Endodermal cell (in vitro differentiated cells): ENCODE measurements around the gene SCAF8. TPM values are rescaled to one million over a fixed set of nuclear protein-coding genes. Genes with fewer than 3 reads are reported as not detected.

Source experiments
- DNase-seq: peaks from one replicate; pipeline ENCODE4 v3.0.0-alpha.2; 2017
- H3K27ac ChIP-seq: 2 replicates; pipeline ENCODE4 v1.5.1; 2013; ENCODE audit warnings: mild to moderate bottlenecking, low read depth, low read length, moderate library complexity
- H3K27me3 ChIP-seq: 2 replicates; pipeline ENCODE4 v1.6.1; 2013; ENCODE audit warnings: mild to moderate bottlenecking, low read length, moderate library complexity; ENCODE audit not compliant: insufficient read depth, control insufficient read depth, poor library complexity, severe bottlenecking
- H3K36me3 ChIP-seq: 2 replicates; pipeline ENCODE4 v1.7.0; 2013; ENCODE audit warnings: mild to moderate bottlenecking, low read length, moderate library complexity; ENCODE audit not compliant: control insufficient read depth, insufficient read depth
- H3K4me1 ChIP-seq: one replicate; pipeline ENCODE4 v1.7.0; 2013; ENCODE audit warnings: low read length; ENCODE audit not compliant: control insufficient read depth, insufficient read depth
- H3K4me3 ChIP-seq: 2 replicates; pipeline ENCODE4 v1.5.1; 2013; ENCODE audit warnings: mild to moderate bottlenecking, low read length, moderate library complexity
- H3K9ac ChIP-seq: 2 replicates; pipeline ENCODE4 v1.6.1; 2013; ENCODE audit warnings: mild to moderate bottlenecking, low read length, moderate library complexity; ENCODE audit not compliant: poor library complexity, severe bottlenecking; ENCODE audit errors: extremely low read depth
- H3K9me3 ChIP-seq: 2 replicates; pipeline ENCODE4 v1.6.1; 2013; ENCODE audit warnings: mild to moderate bottlenecking, low read length, moderate library complexity; ENCODE audit not compliant: control insufficient read depth
- H3K27ac Mint-ChIP-seq: 2 replicates; pipeline ENCODE4 v1.8.0; 2020; ENCODE audit warnings: mixed read lengths
- H3K27me3 Mint-ChIP-seq: 2 replicates; pipeline ENCODE4 v1.8.0; 2021; ENCODE audit warnings: mild to moderate bottlenecking, mixed read lengths; ENCODE audit not compliant: insufficient read depth
- H3K36me3 Mint-ChIP-seq: 2 replicates; pipeline ENCODE4 v1.8.0; 2020; ENCODE audit warnings: low read depth, mixed read lengths
- H3K4me1 Mint-ChIP-seq: 2 replicates; pipeline ENCODE4 v1.8.0; 2020; ENCODE audit warnings: mixed read lengths
- H3K4me3 Mint-ChIP-seq: 2 replicates; pipeline ENCODE4 v1.8.0; 2020; ENCODE audit warnings: mild to moderate bottlenecking, moderate library complexity, mixed read lengths
- H3K9me3 Mint-ChIP-seq: 2 replicates; pipeline ENCODE4 v1.8.0; 2020; ENCODE audit warnings: mild to moderate bottlenecking, mixed read lengths
- WGBS, 2 experiments: methylation state at CpG; one replicate each; pipeline versions ENCODE4 v1.1.5 to v1.1.7; 2013; ENCODE audit warnings: missing lambda C conversion rate in 2 of 2, mixed read lengths in 1 of 2; ENCODE audit not compliant: insufficient coverage in 1 of 2, insufficient read length in 1 of 2; 5-methylcytosine and 5-hydroxymethylcytosine counted together
- total RNA-seq, 2 donors: library from RNA; stranded (reverse); fragmentation: NEBNext Ultra II Directional in 1 of 2; extraction: Animal tissue kit (Norgen Biotek cat#: 25700) in 1 of 2; gene quantifications; 2 replicates in 1 of 2; 3 replicates in 1 of 2; pipeline ENCODE4 v1.2.1, GENCODE V29; 2021
- TF ChIP-seq, protein P1 (sequence below): fragments of 200-600 bp; sonication (generic); conservative IDR thresholded peaks from 2 replicates; pipeline ENCODE4 v1.5.0; 2021; ENCODE audit warnings: antibody characterized with exemption, mild to moderate bottlenecking

Gene SCAF8
- total RNA-seq, 2 donors from 2014 or later, result 49.7 to 56.2 TPM

DNA sequence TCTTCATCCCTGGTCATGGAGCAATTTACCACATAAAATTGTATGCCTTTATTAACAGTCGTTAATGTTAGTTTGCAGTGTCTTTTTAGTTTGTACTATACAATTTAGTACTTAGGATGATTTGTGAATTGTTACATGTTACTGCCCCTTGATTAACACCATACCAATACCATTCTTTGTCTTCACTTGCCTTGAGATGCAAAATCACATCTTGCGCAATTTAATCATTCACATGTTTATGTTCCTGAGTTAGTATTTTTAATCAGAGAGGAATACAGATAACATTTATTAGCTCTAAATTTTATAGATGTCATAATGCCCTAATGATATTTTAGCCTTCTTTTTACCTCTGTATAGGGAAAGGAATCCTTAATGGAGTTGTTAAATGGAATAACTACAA lies 114.1 kb downstream of the SCAF8 start:
- Histone ChIP-seq H3K9me3 (no peaks in the 10 kb centered on the region), H3K4me3 (no peak overlapping the region), H3K9ac (no peak overlapping the region), H3K27ac (no peak overlapping the region), H3K4me1 (no peaks in the 10 kb centered on the region), H3K36me3 (peaks cover 10% of the 10 kb centered on the region), H3K27me3 (no peaks in the 10 kb centered on the region)
- Mint-ChIP-seq H3K4me3 (no peak overlapping the region), H3K4me1 (peaks cover 9% of the 10 kb centered on the region), H3K27ac (peak overlapping the region; percentile 4), H3K9me3 (no peaks in the 10 kb centered on the region), H3K36me3 (peaks cover 12% of the 10 kb centered on the region), H3K27me3 (no peaks in the 10 kb centered on the region)
- 84% methylated on average over 2 of the region's 2 CpGs; no CpG with 5 or more reads in 1 of the 2 experiments for WGBS, 2 experiments
- TF ChIP-seq, protein P1, sequence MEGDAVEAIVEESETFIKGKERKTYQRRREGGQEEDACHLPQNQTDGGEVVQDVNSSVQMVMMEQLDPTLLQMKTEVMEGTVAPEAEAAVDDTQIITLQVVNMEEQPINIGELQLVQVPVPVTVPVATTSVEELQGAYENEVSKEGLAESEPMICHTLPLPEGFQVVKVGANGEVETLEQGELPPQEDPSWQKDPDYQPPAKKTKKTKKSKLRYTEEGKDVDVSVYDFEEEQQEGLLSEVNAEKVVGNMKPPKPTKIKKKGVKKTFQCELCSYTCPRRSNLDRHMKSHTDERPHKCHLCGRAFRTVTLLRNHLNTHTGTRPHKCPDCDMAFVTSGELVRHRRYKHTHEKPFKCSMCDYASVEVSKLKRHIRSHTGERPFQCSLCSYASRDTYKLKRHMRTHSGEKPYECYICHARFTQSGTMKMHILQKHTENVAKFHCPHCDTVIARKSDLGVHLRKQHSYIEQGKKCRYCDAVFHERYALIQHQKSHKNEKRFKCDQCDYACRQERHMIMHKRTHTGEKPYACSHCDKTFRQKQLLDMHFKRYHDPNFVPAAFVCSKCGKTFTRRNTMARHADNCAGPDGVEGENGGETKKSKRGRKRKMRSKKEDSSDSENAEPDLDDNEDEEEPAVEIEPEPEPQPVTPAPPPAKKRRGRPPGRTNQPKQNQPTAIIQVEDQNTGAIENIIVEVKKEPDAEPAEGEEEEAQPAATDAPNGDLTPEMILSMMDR, result no peak
- no peak for DNase-seq

DNA sequence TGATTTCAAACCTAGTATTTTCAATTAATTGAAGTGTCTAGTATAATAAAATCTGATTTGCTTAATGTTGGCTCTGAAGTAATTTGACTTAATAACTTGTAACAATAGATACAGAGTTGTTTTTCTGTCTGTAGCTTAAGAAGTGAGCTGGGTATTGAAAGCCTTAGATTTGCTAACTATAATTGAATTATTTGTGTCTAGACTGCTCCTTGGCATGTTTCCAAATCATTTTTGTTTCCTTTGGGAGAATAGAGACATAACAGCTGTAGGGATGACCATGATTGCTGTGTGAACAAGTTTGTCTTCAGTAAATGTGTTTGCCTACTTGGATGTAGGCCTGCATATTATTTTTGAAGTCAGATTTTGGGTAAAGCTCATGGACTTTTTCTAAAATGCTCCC lies 115.4 kb downstream of the SCAF8 start:
- Histone ChIP-seq H3K27me3 (no peaks in the 10 kb centered on the region), H3K4me1 (no peaks in the 10 kb centered on the region), H3K27ac (no peak overlapping the region), H3K9ac (no peak overlapping the region), H3K9me3 (no peaks in the 10 kb centered on the region), H3K36me3 (peaks cover 19% of the 10 kb centered on the region), H3K4me3 (no peak overlapping the region)
- Mint-ChIP-seq H3K27me3 (no peaks in the 10 kb centered on the region), H3K4me1 (peaks cover 3% of the 10 kb centered on the region), H3K36me3 (peaks cover 16% of the 10 kb centered on the region), H3K27ac (peak overlapping the region; percentile 19), H3K4me3 (no peak overlapping the region), H3K9me3 (no peaks in the 10 kb centered on the region)
- no peak for DNase-seq
- TF ChIP-seq, protein P1, result no peak

DNA sequence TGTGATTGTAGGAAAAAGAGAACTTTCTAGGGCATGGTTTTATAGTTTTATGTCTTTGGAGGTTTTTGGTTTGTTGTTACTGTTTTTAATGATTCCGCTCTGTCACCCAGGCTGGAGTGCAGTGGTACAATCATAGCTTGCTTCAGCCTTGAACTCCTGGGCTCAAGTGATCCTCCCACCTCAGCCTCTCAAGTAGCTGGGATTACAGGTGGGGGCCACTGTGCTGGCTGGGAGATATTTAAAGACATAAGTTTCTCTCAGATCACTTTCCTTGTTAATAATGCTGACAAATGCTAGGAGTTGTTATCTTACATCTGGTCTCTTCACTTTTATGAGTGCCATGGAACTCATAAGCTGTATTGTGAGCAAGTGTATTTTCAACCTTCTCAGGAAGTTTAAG lies 116.3 kb downstream of the SCAF8 start:
- peaks cover 16% of the 10 kb centered on the region for H3K36me3 Mint-ChIP-seq
- H3K4me1 Mint-ChIP-seq, result peaks cover 1% of the 10 kb centered on the region
- no peak for DNase-seq
- no peaks in the 10 kb centered on the region for H3K27me3 ChIP-seq
- peaks cover 19% of the 10 kb centered on the region for H3K36me3 ChIP-seq
- TF ChIP-seq, protein P1, result no peak
- no peaks in the 10 kb centered on the region for H3K9me3 ChIP-seq
- H3K4me1 ChIP-seq, result no peaks in the 10 kb centered on the region
- 100% methylated on average over 1 of the region's 1 CpG; no CpG with 5 or more reads in 1 of the 2 experiments for WGBS, 2 experiments
- H3K27me3 Mint-ChIP-seq, result no peaks in the 10 kb centered on the region
- H3K4me3 Mint-ChIP-seq, result no peak overlapping the region
- H3K9me3 Mint-ChIP-seq, result no peaks in the 10 kb centered on the region
- no peak overlapping the region for H3K9ac ChIP-seq
- H3K27ac ChIP-seq, result no peak overlapping the region
- H3K4me3 ChIP-seq, result no peak overlapping the region
- H3K27ac Mint-ChIP-seq, result no peak overlapping the region
